HFF-Myc (cell line): Measurements from ENCODE around the gene CDH23.
A peak's percentile ranks its signal among the peaks of the same experiment; 100 is the strongest.

Experiments used
- DNase-seq: peaks from one replicate; pipeline ENCODE4 v3.0.0-alpha.2; 2011; ENCODE audit warnings: low read depth; ENCODE audit errors: extremely low read depth
- H3K4me3 ChIP-seq: replicated peaks from 2 replicates; pipeline ENCODE4 v1.5.1; 2011; ENCODE audit warnings: low read depth, mild to moderate bottlenecking, control low read depth, low read length
- TF ChIP-seq, protein P1 (sequence below): IDR thresholded peaks from 2 replicates; pipeline ENCODE4 v1.5.1; 2012; ENCODE audit warnings: mild to moderate bottlenecking, low read depth, low read length, control low read depth; ENCODE audit errors: missing control alignments

CDH23 gene

GRCh38 chr10:71603754-71604153, 207.0 kb downstream of the CDH23 start:
- H3K4me3 ChIP-seq = no peak overlapping the region
- TF ChIP-seq, protein P1, sequence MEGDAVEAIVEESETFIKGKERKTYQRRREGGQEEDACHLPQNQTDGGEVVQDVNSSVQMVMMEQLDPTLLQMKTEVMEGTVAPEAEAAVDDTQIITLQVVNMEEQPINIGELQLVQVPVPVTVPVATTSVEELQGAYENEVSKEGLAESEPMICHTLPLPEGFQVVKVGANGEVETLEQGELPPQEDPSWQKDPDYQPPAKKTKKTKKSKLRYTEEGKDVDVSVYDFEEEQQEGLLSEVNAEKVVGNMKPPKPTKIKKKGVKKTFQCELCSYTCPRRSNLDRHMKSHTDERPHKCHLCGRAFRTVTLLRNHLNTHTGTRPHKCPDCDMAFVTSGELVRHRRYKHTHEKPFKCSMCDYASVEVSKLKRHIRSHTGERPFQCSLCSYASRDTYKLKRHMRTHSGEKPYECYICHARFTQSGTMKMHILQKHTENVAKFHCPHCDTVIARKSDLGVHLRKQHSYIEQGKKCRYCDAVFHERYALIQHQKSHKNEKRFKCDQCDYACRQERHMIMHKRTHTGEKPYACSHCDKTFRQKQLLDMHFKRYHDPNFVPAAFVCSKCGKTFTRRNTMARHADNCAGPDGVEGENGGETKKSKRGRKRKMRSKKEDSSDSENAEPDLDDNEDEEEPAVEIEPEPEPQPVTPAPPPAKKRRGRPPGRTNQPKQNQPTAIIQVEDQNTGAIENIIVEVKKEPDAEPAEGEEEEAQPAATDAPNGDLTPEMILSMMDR = no peak
- DNase-seq = no peak

DNA sequence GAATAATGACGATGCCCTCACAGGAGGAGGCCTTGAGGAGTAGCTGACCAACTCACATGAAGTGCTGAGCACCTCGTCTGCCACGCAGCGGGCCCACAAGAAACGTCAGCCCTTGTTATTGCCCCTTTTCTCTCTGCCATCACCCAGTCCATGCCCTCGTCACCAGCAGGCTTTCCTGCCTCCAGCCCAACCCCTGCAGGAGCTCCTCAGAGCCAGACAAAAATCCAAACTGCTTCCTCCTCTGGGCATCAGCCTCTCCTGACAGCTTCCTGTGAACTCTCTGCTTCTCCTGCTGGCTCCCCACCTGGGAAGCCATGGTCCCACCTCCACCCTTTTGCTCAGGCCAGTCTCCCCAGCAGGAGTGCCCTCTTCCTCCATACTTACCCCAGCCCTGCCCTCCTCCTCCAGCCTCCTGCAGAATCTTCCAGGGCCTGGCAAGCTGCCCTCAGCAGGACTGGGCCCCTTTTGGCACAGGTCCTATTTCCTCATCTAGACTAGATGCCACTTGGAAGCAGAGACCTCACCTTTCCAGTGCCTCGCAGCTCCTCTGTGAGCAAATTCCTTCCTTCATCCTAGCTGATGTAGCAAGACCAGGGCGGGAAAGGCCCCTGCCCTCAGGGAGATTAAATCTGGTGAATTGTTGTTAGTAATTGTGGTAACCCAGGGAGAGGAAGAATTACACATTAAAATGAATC, 207.8 kb downstream of the CDH23 start:
- H3K4me3 ChIP-seq = no peak overlapping the region
- no peak for DNase-seq
- TF ChIP-seq, protein P1 = no peak

- no peak overlapping the region for H3K4me3 ChIP-seq
- TF ChIP-seq, protein P1 = no peak
- no peak for DNase-seq
Observed at GRCh38 chr10:71605263-71605962, 208.7 kb downstream of the CDH23 start.

DNA sequence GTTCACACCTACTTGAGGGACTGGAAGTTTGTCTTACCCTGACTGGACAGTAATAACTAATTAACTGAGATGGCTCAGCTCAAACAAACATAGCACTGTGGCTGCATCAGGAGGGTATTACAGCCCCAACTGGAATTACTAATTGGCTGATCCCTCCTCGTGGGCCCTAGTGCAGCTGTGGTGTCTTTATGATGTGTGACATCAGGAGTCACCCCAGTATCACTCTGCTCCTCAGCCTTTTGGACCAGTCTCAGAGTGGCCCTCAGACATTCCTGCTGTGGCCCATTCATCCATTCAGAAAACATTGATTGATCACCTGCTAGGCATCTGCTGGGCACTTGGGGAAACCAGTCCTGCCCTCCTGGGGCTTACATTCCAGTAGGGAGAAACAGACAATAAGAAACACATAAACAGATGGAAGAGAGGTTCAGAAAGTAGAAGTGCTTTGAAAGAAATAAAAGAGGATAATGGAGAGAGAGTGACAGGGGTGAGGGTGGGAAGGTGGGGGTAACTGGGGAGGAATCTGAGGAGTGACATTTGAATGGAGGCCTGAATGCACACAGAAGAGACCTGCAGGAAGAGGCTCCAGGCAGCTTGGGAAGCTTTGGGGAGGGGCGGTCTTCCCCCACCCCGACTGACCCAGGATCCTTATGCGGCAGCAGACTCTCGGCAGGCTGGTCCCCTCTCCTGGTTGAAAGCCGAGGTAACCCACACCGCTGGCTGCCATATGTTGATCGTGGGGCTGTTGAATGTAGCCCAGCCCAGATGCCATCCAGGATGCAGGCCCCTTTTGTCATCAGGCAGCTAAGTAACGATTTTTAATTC, 209.7 kb downstream of the CDH23 start:
- no peak for DNase-seq
- H3K4me3 ChIP-seq = no peak overlapping the region
- TF ChIP-seq, protein P1 = no peak

GRCh38 chr10:71607082-71607443, 210.3 kb downstream of the CDH23 start:
- no peak overlapping the region for H3K4me3 ChIP-seq
- DNase-seq = no peak
- TF ChIP-seq, protein P1 = no peak

- no peak overlapping the region for H3K4me3 ChIP-seq
- TF ChIP-seq, protein P1 = peak; percentile 88
- peak; percentile 17 for DNase-seq
Observed at GRCh38 chr10:71608819-71609768, 212.4 kb downstream of the CDH23 start.
